AG09319 (cell line): ENCODE measurements around the gene PRAMEF6.
"Not testable (repeated sequence)": the region's sequence is repeated elsewhere in the genome, so short reads cannot be mapped to it uniquely, and the experiment has no call there.

Experiments used
- DNase-seq: peaks from one replicate; pipeline ENCODE4 v3.0.0-alpha.2; 2010; ENCODE audit warnings: low read depth; ENCODE audit errors: extremely low read depth

Gene PRAMEF6

DNA sequence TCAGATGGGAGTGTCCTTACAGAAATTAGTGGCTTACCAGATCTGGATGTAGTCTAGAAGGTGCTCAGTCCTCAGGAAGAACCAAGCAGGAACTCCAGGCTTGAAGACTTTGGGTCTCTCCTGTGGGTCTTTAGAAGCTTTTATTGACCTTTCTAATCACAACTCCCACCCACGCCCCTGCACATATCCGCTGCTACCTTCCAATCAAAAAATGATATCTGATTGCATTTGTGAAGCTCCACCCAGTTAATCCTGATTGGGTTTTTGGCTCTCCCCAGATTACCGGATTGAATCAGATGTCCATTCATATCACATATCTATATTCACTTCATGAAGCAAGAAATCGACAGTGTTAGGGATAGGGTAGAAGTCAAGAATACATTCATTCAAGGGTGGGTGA, at the start of gene PRAMEF6:
Gene PRAMEF6, minus strand, starts transcription at position 101 of the 400 bp plus-strand sequence. CDS start 5,062 bp downstream, outside the sequence.
- DNase-seq: not testable (repeated sequence)

DNA sequence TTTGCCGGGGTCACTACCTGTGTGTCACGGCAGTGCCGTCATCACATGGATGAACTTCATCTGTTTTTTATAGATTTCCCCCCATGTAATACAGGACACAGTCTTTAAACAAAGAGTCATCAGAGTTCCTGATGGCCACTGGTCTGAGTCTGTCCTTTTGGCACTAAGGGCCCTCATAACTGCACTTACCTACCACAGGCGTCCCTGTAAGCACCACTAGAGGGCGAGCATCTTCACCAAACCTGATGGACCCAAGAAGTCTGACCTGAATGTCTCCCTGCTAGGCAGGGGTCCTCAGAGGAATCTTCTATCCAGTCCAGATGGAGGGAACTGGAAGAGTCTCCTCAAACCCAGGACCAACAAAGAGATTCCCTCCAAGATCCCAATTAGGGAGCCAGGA, 23.0 kb downstream of the PRAMEF6 start:
- DNase-seq: not testable (repeated sequence)

DNA sequence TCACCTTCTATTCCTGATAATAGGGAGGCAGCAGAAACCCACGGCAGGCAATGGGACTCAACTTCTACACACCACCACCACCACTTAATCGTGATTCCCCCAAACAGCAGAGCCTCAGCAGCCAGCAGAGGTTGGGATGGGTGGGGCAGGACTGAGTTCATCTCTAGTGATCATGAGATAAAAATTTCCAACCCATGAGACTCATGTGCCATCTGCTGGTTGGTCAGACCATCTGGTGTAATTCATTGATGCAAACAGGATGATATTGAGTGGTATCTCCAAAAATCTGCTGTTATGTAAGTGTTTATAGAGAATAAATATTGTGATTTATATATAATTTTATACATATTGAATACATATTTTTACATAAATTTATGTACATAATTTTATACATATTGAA, 25.6 kb downstream of the PRAMEF6 start:
- DNase-seq: not testable (repeated sequence)

DNA sequence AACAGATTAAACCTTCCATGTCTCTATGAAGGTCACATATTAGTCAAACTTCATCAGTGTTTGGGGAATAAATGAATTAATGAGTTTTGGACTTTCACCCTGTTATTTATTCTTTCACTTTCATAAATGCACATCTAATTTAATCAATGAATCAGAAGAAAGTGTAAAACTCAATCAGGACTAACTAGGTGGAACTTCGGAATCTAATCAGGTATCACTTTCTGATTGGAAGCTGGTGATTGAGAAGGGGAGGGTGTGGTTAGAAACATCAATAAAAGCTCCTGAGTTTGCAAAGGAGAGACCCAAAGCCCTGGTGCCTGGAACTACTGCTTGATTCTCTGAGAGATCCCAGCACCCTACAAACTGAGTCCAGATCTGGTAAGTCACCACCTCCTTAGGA, 31.1 kb downstream of the PRAMEF6 start, which contains the start of gene PRAMEF7:
Gene PRAMEF7, plus strand, starts transcription at position 301 of the 400 bp plus-strand sequence. CDS start 1,083 bp downstream, outside the sequence.
- DNase-seq: not testable (repeated sequence)

DNA sequence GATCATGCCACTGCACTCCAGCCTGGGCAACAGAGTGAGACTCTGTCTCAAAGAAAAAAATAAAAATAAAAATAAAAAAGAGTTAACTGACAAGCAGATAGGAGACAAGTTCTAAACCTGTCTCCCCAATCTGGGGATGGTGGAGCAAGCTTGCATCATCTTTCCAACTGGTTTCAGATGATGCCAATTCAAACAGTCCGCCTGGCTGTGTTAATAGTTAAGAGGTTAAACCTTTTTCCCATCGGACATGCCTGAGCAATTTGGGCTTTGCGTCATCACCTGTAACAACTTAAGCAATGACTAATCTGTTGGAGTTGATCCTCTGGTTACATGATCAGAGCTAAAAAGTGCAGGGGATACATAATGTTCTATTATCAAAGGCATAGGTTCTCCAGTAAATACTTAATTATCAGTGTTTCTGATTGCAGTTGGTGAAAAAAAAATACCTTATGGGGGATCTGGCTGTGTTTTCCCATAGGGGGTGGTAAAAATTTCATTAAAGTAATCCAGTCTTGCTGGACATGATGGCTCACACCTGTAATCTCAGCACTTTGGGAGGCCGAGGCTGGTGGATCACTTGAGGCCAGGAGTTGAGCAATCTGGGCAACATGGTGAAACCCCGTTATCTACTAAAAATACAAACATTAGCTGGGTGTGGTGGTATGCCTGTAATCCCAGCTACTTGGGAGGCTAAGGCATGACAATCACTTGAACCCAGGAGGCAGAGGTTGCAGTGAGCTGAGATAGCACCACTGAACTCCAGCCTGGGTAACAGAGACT, 43.4 kb downstream of the PRAMEF6 start:
- not testable (repeated sequence) for DNase-seq

DNA sequence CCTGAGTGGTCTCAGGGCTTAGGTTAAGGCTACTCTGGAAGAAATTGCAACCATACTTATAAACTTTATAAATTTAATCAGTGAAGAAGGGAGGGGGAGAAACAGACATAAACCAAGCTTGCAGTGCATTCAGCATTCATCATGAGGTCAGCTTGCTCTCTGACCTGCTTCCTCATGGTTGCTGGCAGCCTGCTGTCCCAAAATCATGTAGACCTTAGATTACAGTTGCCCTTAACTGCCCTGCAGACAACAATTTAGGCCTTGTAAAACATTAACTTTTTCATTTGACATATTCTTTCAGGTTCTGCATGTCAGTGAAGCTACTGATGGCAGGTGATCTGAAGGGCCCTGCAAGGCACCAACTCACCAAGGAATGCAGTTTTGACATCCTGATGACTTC, 48.2 kb downstream of the PRAMEF6 start:
- not testable (repeated sequence) for DNase-seq

DNA sequence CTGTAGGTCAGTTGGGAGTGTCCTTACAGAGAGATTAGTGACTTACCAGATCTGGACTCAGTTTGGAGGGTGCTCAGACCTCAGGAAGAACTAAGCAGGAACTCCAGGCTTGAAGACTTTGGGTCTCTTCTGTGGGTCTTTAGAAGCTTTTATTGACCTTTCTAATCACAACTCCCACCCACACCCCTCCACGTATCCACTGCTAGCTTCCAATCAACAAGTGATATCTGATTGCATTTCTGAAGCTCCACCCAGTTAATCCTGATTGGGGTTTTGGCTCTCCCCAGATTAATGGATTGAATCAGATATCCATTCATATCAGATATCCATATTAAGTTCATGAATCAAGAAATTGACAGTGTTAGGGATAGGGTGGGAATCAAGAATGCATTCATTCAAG, 49.2 kb downstream of the PRAMEF6 start, which contains the start of gene PRAMEF10:
Gene PRAMEF10, minus strand, starts transcription at position 101 of the 400 bp plus-strand sequence. CDS start 2,423 bp downstream, outside the sequence.
- not testable (repeated sequence) for DNase-seq
